ENCODE results near the gene TSHZ2.
"Not testable (repeated sequence)": the region's sequence is repeated elsewhere in the genome, so short reads cannot be mapped to it uniquely, and the experiment has no call there.

Gene TSHZ2

GRCh38 chr20:53298911-53299310 lies 326.8 kb downstream of the TSHZ2 start:
- in situ Hi-C loops (cut with MboI; ENCODE audit: low sequenced_read_pairs), result no loop called here

DNA sequence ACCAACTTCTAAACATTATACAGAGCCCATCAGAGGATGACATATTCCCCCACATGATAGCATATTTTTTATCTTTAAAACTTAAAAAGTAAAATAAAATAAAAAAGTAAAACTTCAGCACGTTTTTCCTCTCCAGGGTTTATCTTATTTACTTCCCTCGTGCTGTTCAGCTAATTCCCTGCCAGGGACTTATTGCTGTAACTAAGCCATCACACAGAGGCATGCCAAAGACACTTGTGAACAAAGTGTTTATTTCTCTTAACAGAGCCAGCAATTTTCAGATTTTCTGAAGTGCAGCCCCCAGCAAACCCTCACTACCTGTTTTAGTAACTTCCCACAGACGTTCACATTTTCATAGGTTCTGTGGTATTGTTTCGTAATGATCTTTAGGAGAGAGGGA lies 327.7 kb downstream of the TSHZ2 start:
- in situ Hi-C loops (cut with MboI; ENCODE audit: low sequenced_read_pairs), result no loop called here

DNA sequence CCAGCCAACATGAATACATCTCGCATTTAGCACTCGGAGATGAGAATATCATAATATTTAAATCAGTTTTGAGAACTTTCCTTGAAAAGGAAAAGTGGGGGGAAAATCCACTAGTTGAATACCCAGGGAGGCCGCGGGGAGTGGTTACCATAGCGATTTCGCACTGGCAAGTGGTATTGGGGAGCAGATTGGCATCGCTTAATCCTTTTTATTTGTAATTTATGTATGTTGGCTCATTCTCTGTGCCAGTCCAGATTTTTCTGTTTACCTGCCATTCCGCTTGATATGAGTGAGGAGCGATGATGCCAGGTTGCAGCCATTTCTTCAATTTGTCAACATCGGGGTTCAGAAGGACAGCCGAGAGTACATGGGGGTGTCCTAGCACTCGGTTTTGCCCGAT lies 329.7 kb downstream of the TSHZ2 start:
- in situ Hi-C loops (cut with MboI; ENCODE audit: low sequenced_read_pairs), result no loop called here

- in situ Hi-C loops (cut with MboI; ENCODE audit: low sequenced_read_pairs), result no loop called here
These were observed 330.7 kb downstream of the TSHZ2 start for GRCh38 chr20:53302695-53303412.

- in situ Hi-C loops (cut with MboI; ENCODE audit: low sequenced_read_pairs), result no loop called here
These were observed 331.2 kb downstream of the TSHZ2 start for GRCh38 chr20:53303413-53303760.

DNA sequence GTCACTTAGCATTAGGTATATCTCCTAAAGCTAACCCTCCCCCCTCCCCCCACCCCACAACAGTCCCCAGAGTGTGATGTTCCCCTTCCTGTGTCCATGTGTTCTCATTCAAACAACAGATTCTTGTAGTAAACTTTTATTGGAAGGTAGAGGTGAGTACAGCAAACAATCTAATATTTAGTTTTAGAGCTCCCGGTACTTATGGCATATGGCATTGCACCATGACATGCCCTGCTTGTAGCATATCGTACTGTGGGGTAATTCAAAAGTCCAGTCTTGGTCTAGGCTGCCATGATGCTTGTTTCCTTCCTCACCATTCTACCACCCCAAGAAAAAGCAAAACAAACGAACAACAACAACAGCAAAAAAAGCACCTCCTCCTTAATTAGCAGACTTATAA lies 332.0 kb downstream of the TSHZ2 start:
- in situ Hi-C loops (cut with MboI; ENCODE audit: low sequenced_read_pairs), result no loop called here

DNA sequence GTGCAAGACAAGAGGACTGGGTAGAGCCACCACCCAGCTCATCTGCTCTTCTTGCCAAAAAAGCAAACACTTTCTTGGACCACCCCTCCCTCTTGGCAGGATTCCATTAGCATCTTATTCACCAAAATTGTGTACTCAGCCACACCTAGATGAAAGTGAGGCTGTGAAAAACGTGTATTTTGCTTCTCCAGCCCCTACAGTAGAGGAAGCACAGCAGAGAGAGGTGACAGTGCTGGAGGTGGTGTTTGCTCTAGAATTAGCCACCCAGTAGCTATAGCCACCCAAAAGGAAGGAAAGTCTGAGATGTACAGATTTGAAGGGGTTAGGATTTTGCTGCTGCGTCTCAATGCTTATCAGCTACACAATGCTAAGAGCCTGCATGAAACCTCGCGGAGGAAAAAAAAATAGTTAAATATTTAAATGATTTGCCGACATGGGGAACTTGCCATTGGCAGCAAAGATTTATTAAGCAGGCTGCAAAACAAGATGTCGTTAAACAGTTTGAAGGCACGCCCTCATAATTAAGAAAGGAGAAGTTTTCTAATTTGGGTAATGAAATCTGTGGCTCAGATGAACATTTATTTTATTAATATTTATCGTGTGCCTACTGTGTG lies 334.1 kb downstream of the TSHZ2 start:
- in situ Hi-C loops (cut with MboI; ENCODE audit: low sequenced_read_pairs), result no loop called here

- in situ Hi-C loops (cut with MboI; ENCODE audit: low sequenced_read_pairs), result no loop called here
These were observed 335.9 kb downstream of the TSHZ2 start for GRCh38 chr20:53307964-53308597.

DNA sequence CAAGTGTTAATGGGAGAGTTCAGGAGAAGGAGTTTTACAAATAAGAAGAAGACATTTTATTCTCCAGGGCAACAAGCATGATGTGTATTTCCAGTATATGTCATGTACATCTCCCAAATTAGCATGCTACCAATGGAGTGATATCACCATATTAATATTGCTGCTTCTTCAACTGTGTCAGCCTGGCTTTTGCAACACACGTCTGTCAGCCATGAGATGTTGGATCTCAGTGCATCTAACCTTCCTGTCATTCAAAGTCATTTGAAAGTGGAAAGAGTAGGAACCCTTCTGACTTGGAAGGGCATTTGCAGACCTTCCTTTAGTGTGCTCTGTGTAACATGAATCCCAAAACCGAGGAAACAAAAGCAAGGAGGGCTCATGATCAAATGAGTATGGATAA lies 337.4 kb downstream of the TSHZ2 start:
- in situ Hi-C loops (cut with MboI; ENCODE audit: low sequenced_read_pairs), result no loop called here

DNA sequence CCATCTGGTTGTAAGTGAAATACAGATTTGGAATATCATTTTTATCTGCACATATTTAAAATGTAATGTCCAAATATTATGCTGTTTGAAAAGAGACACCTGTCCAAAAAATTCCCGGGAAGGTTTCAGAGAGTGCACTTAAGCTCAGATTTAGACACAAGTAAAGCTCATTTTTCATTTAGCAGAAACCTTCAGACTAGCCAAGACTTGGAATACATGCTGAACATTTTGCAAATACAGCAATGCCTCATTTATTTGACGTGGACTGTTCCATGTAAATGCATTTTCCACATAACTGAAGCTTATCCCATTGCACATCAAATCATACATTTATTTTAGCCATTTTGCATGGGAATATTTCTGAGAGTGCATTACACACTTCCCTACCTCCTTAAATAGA lies 340.8 kb downstream of the TSHZ2 start:
- in situ Hi-C loops (cut with MboI; ENCODE audit: low sequenced_read_pairs), result no loop called here

- in situ Hi-C loops (cut with MboI; ENCODE audit: low sequenced_read_pairs), result no loop called here
These were observed 344.2 kb downstream of the TSHZ2 start for GRCh38 chr20:53316206-53316937.

DNA sequence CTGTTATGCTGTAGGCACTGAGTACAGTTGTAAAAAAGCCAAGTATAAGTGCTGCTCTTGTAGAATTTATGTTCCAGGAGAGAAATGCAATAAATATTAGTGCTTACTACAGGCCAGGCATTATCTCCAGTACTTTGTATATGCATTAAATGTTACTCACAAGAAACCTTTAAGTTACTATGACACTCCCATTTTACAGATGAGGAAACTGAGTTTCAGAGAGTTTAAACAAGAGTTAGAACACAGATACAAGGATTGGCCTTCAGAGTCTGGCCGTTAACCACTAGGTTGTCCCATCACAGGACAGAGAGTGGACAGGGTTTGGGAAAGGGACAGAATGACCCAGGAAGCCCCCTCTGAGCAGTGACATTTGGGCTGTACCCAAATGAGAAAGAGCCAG lies 347.0 kb downstream of the TSHZ2 start:
- in situ Hi-C loops (cut with MboI; ENCODE audit: low sequenced_read_pairs), result no loop called here

DNA sequence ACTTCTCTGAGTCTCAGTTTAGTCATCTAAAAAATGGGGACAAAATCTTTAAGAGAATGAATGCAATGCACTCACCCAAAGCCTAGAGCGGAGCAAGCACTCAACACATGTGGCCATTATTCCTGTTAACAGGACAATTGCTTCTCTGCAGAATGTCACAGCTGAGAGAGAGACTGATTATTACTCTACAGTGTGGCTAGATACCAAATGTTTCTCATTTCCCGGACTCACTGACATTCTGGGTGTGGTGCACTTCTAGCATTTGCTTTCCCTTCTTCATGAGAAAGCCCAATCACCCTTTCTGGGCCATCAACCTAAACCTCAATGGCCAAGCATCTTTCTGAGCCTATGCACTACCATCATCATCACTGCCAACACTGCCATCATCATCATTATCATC lies 347.6 kb downstream of the TSHZ2 start:
- in situ Hi-C loops (cut with MboI; ENCODE audit: low sequenced_read_pairs), result no loop called here

DNA sequence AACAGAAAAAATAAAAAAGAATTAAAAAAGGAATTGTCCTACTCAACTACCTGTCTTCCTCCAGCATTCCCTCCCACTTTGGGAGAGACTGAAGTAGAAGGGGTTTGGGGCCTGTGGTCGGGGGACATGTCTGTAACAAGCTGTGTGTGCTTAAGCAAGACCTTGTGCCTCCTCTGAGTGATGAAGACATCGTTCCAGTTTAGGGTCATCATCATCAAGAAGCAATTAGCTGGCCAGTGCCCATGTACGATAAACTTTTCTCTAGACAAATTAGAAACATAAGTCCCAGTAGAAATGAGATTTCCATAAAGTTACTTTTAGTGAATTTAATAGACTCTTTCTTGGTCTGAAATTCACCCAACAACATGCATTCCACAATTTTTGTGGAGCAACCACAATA lies 348.5 kb downstream of the TSHZ2 start:
- in situ Hi-C loops (cut with MboI; ENCODE audit: low sequenced_read_pairs), result no loop called here

DNA sequence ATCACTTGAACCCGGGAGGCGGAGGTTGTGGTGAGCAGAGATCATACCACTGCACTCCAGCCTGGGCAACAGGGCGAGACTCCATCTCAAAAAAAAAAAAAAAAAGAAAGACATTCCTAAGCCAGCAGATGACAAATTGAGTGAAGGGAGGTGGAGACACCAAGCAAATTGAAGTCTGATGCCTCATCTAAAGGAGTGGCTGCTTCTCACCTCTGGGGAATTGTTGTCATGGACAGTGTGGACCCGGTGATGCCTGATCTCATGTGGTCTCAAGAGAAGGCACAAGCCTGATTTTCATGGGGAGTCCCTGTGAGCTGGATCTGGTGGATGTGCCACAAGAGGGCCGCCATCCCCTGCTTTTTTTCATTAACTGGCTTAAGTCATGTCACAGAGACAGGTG lies 349.4 kb downstream of the TSHZ2 start:
- in situ Hi-C loops (cut with MboI; ENCODE audit: low sequenced_read_pairs), result no loop called here

GRCh38 chr20:53322651-53323050 lies 350.5 kb downstream of the TSHZ2 start:
- in situ Hi-C loops (cut with MboI; ENCODE audit: low sequenced_read_pairs), result no loop called here

DNA sequence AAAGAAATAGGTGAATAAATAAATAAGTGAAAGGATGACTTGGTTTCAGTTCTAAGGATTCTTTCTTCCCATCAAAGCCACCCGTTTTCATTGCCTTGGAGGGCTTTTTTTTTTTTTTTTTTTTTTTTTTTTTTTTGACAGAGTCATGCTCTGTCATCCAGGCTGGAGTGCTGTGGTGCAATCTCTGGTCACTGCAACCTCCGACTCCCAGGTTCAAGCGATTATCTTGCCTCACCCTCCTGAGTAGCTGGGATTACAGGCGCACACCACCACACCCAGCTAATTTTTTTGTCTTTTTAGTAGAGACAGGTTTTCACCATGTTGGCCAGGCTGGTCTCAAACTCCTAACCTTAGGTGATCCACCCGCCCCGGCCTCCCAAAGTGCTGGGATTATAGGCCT lies 351.3 kb downstream of the TSHZ2 start:
- in situ Hi-C loops (cut with MboI; ENCODE audit: low sequenced_read_pairs), result not testable (repeated sequence)

GRCh38 chr20:53324816-53325215 lies 352.7 kb downstream of the TSHZ2 start:
- in situ Hi-C loops (cut with MboI; ENCODE audit: low sequenced_read_pairs), result no loop called here

DNA sequence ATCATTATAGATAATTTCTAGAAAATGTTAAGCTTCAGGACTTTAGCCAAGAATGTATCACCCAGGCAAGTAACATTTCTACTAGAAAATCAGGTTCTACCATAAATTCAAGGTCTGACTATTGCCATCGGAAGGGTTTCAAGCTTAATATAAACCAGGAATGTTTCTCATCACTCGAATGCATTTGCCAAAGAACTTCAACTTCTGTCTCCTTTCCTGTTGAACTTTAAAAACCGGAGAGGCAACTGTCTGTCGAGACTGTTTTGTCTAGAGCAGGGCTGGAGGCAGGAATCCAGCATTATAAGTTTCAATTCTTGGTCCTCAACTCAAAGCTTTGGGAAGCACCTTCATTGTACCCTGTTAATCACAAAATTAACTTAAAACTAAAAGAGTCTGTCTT lies 356.8 kb downstream of the TSHZ2 start:
- in situ Hi-C loops (cut with MboI; ENCODE audit: low sequenced_read_pairs), result no loop called here

DNA sequence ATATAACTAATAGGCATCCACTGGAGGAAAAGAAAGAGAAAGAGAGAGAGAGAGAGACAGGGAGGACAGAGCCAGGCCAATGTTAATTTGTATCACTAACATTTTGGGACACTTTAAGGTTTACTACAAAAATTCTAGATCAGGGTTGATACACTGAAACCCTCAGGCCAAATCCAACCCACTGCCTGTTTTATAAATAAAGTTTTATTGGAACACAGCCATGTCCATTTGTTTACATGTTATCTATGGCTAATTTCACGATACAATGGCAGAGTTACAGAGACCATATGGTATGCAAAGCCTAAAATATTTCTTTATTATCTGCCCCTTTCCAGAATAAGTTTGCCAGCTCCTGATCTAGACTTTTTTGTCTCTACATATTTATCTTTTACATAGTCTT lies 357.6 kb downstream of the TSHZ2 start:
- in situ Hi-C loops (cut with MboI; ENCODE audit: low sequenced_read_pairs), result no loop called here

- in situ Hi-C loops (cut with MboI; ENCODE audit: low sequenced_read_pairs), result no loop called here
These were observed 358.5 kb downstream of the TSHZ2 start for GRCh38 chr20:53330601-53331140.

Data from hTERT RPE-1 (cell line).